K562 (cell line): ENCODE measurements around the gene DCAF16. TPM values are rescaled to one million over a fixed set of nuclear protein-coding genes. Genes with fewer than 3 reads are reported as not detected.

Experiments used
- BCL6 ChIP-seq: fragments of 250-450 bp; sonication (Bioruptor Pico); IDR thresholded peaks from 2 replicates; pipeline ENCODE4 v1.4.0; 2020
- CBFA2T3 ChIP-seq: fragments of 450-650 bp; IDR thresholded peaks from 2 replicates; pipeline ENCODE4 v1.6.1; 2017
- HDGF ChIP-seq: fragments of 450-650 bp; IDR thresholded peaks from 2 replicates; pipeline ENCODE4 v1.6.1; 2016
- HMG20B ChIP-seq: fragments of 250-450 bp; sonication (Bioruptor Pico); IDR thresholded peaks from 2 replicates; pipeline ENCODE4 v1.5.0; 2021; ENCODE audit warnings: mild to moderate bottlenecking
- SMARCA5 ChIP-seq: fragments of 450-650 bp; IDR thresholded peaks from 2 replicates; pipeline ENCODE4 v1.6.1; 2016
- polyA plus RNA-seq, 8 experiments: library from polyadenylated mRNA; depleted of rRNA in 4 of 8; stranded (reverse) in 5 of 8; unstranded in 3 of 8; fragments of >200 nt; fragmentation: Nextera tagmentation in 2 of 8; fragmentation: Illumina TruSeq in 1 of 8; extraction: Ambion mirVana in 2 of 8; extraction: Trizol in 1 of 8; gene quantifications; 2 replicates each; pipeline versions ENCODE4 v1.2.1 to v1.2.3, GENCODE V29; 2011 to 2014; ENCODE audit warnings: inconsistent platforms in 1 of 8, missing spikeins in 1 of 8
- total RNA-seq, 7 experiments: library from RNA; depleted of rRNA in 6 of 7; stranded (reverse); fragments of >200 nt in 6 of 7; fragmentation: Illumina TruSeq in 2 of 7; extraction: Trizol in 2 of 7; gene quantifications; 2 replicates each; pipeline versions ENCODE4 v1.2.1 to v1.2.3, GENCODE V29; 2011 to 2021; ENCODE audit warnings: low replicate concordance in 1 of 7
- TF ChIP-seq, protein P1 (sequence below): fragments of 250-450 bp; sonication (Bioruptor Pico); IDR thresholded peaks from 2 replicates; pipeline ENCODE4 v1.5.0; 2021; ENCODE audit warnings: mild to moderate bottlenecking, borderline replicate concordance
- TF ChIP-seq, protein P2 (sequence below), 3 experiments: IDR thresholded peaks in 2 of 3; conservative IDR thresholded peaks in 1 of 3; 2 replicates each; pipeline ENCODE4 v1.5.1; 2011 to 2012; ENCODE audit warnings: low read length in 3 of 3, mild to moderate bottlenecking in 3 of 3, control low read depth in 2 of 3, improper control_type of control experiment in 1 of 3, inconsistent platforms in 1 of 3, low read depth in 1 of 3, mixed read lengths in 1 of 3, moderate library complexity in 1 of 3; ENCODE audit not compliant: insufficient read depth in 2 of 3
- TF ChIP-seq, protein P3 (sequence below): fragments of 450-650 bp; IDR thresholded peaks from 2 replicates; pipeline ENCODE4 v1.6.1; 2017; ENCODE audit warnings: antibody characterized with exemption
- TF ChIP-seq, protein P4 (sequence below): fragments of 250-450 bp; sonication (Bioruptor Pico); IDR thresholded peaks from 2 replicates; pipeline ENCODE4 v1.4.0; 2020; ENCODE audit warnings: borderline replicate concordance
- TF ChIP-seq, protein P5 (sequence below): fragments of 250-450 bp; sonication (Bioruptor Pico); IDR thresholded peaks from 2 replicates; pipeline ENCODE4 v1.4.0; 2020; ENCODE audit warnings: mild to moderate bottlenecking, moderate library complexity
- TF ChIP-seq, protein P6 (sequence below): fragments of 450-650 bp; IDR thresholded peaks from 2 replicates; pipeline ENCODE4 v1.6.1; 2017; ENCODE audit warnings: mild to moderate bottlenecking, moderate library complexity
- TF ChIP-seq, protein P7 (sequence below): fragments of 250-450 bp; sonication (Bioruptor Pico); IDR thresholded peaks from 2 replicates; pipeline ENCODE4 v1.5.0; 2020; ENCODE audit warnings: mild to moderate bottlenecking

The DCAF16 gene
- total and polyA plus RNA-seq, 9 of the 15 experiments (the other 6 are each of a cell fraction or from before 2014, with no cell fraction given), result 20.5 to 82.8 (median 67.8) TPM

DNA sequence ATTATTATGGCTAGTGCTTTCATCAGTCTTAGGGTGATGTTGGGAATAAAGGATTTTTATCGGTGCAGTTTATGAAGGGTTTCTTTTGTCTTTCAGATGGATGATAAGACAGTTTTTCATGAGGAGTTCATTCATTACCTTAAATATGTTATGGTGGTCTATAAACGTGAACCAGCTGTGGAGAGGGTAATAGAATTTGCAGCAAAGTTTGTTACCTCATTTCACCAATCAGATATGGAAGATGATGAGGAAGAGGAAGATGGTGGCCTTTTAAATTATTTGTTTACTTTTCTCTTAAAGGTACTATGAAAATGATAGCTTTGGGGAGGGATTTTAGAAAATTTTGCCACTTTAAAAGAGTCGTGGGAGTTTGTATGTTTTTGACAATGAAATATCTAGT, 1.6 kb upstream of the DCAF16 start (continued):
- TF ChIP-seq, protein P1, sequence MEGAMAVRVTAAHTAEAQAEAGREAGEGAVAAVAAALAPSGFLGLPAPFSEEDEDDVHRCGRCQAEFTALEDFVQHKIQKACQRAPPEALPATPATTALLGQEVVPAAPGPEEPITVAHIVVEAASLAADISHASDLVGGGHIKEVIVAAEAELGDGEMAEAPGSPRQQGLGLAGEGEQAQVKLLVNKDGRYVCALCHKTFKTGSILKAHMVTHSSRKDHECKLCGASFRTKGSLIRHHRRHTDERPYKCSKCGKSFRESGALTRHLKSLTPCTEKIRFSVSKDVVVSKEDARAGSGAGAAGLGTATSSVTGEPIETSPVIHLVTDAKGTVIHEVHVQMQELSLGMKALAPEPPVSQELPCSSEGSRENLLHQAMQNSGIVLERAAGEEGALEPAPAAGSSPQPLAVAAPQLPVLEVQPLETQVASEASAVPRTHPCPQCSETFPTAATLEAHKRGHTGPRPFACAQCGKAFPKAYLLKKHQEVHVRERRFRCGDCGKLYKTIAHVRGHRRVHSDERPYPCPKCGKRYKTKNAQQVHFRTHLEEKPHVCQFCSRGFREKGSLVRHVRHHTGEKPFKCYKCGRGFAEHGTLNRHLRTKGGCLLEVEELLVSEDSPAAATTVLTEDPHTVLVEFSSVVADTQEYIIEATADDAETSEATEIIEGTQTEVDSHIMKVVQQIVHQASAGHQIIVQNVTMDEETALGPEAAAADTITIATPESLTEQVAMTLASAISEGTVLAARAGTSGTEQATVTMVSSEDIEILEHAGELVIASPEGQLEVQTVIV (CRISPR knock-in tag), result no peak
- TF ChIP-seq, protein P2, sequence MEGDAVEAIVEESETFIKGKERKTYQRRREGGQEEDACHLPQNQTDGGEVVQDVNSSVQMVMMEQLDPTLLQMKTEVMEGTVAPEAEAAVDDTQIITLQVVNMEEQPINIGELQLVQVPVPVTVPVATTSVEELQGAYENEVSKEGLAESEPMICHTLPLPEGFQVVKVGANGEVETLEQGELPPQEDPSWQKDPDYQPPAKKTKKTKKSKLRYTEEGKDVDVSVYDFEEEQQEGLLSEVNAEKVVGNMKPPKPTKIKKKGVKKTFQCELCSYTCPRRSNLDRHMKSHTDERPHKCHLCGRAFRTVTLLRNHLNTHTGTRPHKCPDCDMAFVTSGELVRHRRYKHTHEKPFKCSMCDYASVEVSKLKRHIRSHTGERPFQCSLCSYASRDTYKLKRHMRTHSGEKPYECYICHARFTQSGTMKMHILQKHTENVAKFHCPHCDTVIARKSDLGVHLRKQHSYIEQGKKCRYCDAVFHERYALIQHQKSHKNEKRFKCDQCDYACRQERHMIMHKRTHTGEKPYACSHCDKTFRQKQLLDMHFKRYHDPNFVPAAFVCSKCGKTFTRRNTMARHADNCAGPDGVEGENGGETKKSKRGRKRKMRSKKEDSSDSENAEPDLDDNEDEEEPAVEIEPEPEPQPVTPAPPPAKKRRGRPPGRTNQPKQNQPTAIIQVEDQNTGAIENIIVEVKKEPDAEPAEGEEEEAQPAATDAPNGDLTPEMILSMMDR (IDR thresholded peaks at IDR 0.05 in 2 of 3, conservative IDR thresholded peaks at IDR 0.05 in 1 of 3; ENCODE audit: insufficient read depth in 2 of 3, low read depth in 1 of 3, low read length in 3 of 3), result no peak
- TF ChIP-seq BCL6 (CRISPR knock-in tag), result no peak
- TF ChIP-seq, protein P3, sequence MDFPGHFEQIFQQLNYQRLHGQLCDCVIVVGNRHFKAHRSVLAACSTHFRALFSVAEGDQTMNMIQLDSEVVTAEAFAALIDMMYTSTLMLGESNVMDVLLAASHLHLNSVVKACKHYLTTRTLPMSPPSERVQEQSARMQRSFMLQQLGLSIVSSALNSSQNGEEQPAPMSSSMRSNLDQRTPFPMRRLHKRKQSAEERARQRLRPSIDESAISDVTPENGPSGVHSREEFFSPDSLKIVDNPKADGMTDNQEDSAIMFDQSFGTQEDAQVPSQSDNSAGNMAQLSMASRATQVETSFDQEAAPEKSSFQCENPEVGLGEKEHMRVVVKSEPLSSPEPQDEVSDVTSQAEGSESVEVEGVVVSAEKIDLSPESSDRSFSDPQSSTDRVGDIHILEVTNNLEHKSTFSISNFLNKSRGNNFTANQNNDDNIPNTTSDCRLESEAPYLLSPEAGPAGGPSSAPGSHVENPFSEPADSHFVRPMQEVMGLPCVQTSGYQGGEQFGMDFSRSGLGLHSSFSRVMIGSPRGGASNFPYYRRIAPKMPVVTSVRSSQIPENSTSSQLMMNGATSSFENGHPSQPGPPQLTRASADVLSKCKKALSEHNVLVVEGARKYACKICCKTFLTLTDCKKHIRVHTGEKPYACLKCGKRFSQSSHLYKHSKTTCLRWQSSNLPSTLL, result no peak
- TF ChIP-seq, protein P4, sequence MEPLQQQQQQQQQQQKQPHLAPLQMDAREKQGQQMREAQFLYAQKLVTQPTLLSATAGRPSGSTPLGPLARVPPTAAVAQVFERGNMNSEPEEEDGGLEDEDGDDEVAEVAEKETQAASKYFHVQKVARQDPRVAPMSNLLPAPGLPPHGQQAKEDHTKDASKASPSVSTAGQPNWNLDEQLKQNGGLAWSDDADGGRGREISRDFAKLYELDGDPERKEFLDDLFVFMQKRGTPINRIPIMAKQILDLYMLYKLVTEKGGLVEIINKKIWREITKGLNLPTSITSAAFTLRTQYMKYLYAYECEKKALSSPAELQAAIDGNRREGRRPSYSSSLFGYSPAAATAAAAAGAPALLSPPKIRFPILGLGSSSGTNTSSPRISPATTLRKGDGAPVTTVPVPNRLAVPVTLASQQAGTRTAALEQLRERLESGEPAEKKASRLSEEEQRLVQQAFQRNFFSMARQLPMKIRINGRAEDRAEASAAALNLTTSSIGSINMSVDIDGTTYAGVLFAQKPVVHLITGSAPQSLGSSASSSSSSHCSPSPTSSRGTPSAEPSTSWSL (CRISPR knock-in tag), result no peak
- no peak for TF ChIP-seq CBFA2T3
- TF ChIP-seq, protein P5, sequence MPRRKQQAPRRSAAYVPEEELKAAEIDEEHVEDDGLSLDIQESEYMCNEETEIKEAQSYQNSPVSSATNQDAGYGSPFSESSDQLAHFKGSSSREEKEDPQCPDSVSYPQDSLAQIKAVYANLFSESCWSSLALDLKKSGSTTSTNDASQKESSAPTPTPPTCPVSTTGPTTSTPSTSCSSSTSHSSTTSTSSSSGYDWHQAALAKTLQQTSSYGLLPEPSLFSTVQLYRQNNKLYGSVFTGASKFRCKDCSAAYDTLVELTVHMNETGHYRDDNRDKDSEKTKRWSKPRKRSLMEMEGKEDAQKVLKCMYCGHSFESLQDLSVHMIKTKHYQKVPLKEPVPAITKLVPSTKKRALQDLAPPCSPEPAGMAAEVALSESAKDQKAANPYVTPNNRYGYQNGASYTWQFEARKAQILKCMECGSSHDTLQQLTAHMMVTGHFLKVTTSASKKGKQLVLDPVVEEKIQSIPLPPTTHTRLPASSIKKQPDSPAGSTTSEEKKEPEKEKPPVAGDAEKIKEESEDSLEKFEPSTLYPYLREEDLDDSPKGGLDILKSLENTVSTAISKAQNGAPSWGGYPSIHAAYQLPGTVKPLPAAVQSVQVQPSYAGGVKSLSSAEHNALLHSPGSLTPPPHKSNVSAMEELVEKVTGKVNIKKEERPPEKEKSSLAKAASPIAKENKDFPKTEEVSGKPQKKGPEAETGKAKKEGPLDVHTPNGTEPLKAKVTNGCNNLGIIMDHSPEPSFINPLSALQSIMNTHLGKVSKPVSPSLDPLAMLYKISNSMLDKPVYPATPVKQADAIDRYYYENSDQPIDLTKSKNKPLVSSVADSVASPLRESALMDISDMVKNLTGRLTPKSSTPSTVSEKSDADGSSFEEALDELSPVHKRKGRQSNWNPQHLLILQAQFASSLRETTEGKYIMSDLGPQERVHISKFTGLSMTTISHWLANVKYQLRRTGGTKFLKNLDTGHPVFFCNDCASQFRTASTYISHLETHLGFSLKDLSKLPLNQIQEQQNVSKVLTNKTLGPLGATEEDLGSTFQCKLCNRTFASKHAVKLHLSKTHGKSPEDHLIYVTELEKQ, result no peak
- no peak for TF ChIP-seq HDGF
- TF ChIP-seq, protein P6, sequence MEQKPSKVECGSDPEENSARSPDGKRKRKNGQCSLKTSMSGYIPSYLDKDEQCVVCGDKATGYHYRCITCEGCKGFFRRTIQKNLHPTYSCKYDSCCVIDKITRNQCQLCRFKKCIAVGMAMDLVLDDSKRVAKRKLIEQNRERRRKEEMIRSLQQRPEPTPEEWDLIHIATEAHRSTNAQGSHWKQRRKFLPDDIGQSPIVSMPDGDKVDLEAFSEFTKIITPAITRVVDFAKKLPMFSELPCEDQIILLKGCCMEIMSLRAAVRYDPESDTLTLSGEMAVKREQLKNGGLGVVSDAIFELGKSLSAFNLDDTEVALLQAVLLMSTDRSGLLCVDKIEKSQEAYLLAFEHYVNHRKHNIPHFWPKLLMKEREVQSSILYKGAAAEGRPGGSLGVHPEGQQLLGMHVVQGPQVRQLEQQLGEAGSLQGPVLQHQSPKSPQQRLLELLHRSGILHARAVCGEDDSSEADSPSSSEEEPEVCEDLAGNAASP, result no peak
- TF ChIP-seq, protein P7, sequence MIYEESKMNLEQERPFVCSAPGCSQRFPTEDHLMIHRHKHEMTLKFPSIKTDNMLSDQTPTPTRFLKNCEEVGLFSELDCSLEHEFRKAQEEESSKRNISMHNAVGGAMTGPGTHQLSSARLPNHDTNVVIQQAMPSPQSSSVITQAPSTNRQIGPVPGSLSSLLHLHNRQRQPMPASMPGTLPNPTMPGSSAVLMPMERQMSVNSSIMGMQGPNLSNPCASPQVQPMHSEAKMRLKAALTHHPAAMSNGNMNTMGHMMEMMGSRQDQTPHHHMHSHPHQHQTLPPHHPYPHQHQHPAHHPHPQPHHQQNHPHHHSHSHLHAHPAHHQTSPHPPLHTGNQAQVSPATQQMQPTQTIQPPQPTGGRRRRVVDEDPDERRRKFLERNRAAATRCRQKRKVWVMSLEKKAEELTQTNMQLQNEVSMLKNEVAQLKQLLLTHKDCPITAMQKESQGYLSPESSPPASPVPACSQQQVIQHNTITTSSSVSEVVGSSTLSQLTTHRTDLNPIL (CRISPR knock-in tag), result no peak
- TF ChIP-seq HMG20B, result no peak
- TF ChIP-seq SMARCA5, result no peak
